Activated CD8-positive, alpha-beta memory T cell treated with anti-CD3 and anti-CD28 coated beads, Interleukin-2, amount 10 ng/mL, durations not matched to agents 7 days and 5 days (primary cell): ENCODE results near the gene LPP. TPM values are rescaled to one million over a fixed set of nuclear protein-coding genes. Genes with fewer than 3 reads are reported as not detected.

Experiments
- ATAC-seq: fragments of 150-1000 bp; cut with Tn5 transposase; one replicate; pipeline ENCODE4 v1.10.0; 2021; ENCODE audit warnings: moderate library complexity
- CTCF ChIA-PET: fragments of 350-600 bp; sonication (Branson Sonifier 250); formaldehyde crosslinking; loops from one replicate; lab custom pipeline; 2021; ENCODE audit warnings: antibody characterized with exemption; lab: Charles Lee
- DNase-seq: peaks from one replicate; pipeline ENCODE4 v3.0.0-alpha.2; 2020
- H3K27ac Mint-ChIP-seq: one replicate; pipeline ENCODE4 v1.8.0; 2021; ENCODE audit warnings: mild to moderate bottlenecking, mixed read lengths
- H3K27me3 Mint-ChIP-seq: one replicate; pipeline ENCODE4 v1.8.0; 2021; ENCODE audit warnings: mixed read lengths
- H3K36me3 Mint-ChIP-seq: one replicate; pipeline ENCODE4 v1.8.0; 2021; ENCODE audit warnings: mild to moderate bottlenecking, mixed read lengths
- H3K4me1 Mint-ChIP-seq: one replicate; pipeline ENCODE4 v1.8.0; 2021; ENCODE audit warnings: mixed read lengths
- H3K4me3 Mint-ChIP-seq: one replicate; pipeline ENCODE4 v1.8.0; 2021; ENCODE audit warnings: mild to moderate bottlenecking, moderate library complexity, mixed read lengths
- H3K9me3 Mint-ChIP-seq: one replicate; pipeline ENCODE4 v1.8.0; 2022; ENCODE audit warnings: low read depth, mixed read lengths
- total RNA-seq, 2 experiments: library from RNA; stranded (reverse); gene quantifications; one replicate each; pipeline ENCODE4 v1.2.3, GENCODE V29; 2021

Gene LPP
- total RNA-seq, 2 experiments from 2014 or later, result 23.6 to 57.1 TPM

GRCh38 chr3:188227442-188227841, 73.5 kb downstream of the LPP start:
- CTCF ChIA-PET, result interaction anchor here (1.2 kb wide), 1 partner anchor 487 kb away, joined by 4 read pairs; no protein-coding TSS in a partner anchor
- Mint-ChIP-seq H3K27ac (no peak overlapping the region), H3K36me3 (peaks cover 26% of the 10 kb centered on the region), H3K4me1 (no peaks in the 10 kb centered on the region), H3K4me3 (no peak overlapping the region), H3K27me3 (no peaks in the 10 kb centered on the region), H3K9me3 (peaks cover 2% of the 10 kb centered on the region)
- ATAC-seq (no peak), DNase-seq (no peak)

- no peak overlapping the region for H3K4me3 Mint-ChIP-seq
- H3K9me3 Mint-ChIP-seq, result peaks cover 2% of the 10 kb centered on the region
- no peak for DNase-seq
- H3K36me3 Mint-ChIP-seq, result peaks cover 26% of the 10 kb centered on the region
- CTCF ChIA-PET, result no interaction called here
- no peak for ATAC-seq
- H3K4me1 Mint-ChIP-seq, result no peaks in the 10 kb centered on the region
- no peaks in the 10 kb centered on the region for H3K27me3 Mint-ChIP-seq
- H3K27ac Mint-ChIP-seq, result no peak overlapping the region
These were observed 75.2 kb downstream of the LPP start for GRCh38 chr3:188229177-188229576.

GRCh38 chr3:188229726-188230125, 75.8 kb downstream of the LPP start:
- Mint-ChIP-seq H3K27ac (no peak overlapping the region), H3K36me3 (peaks cover 22% of the 10 kb centered on the region), H3K4me1 (no peaks in the 10 kb centered on the region), H3K27me3 (no peaks in the 10 kb centered on the region), H3K9me3 (peaks cover 2% of the 10 kb centered on the region), H3K4me3 (no peak overlapping the region)
- DNase-seq, result no peak
- CTCF ChIA-PET, result no interaction called here
- no peak for ATAC-seq

- H3K4me3 Mint-ChIP-seq, result no peak overlapping the region
- no peaks in the 10 kb centered on the region for H3K4me1 Mint-ChIP-seq
- peaks cover 2% of the 10 kb centered on the region for H3K9me3 Mint-ChIP-seq
- CTCF ChIA-PET, result no interaction called here
- H3K27me3 Mint-ChIP-seq, result no peaks in the 10 kb centered on the region
- ATAC-seq, result no peak
- no peak for DNase-seq
- H3K36me3 Mint-ChIP-seq, result peaks cover 18% of the 10 kb centered on the region
- no peak overlapping the region for H3K27ac Mint-ChIP-seq
These were observed 77.0 kb downstream of the LPP start for GRCh38 chr3:188230962-188231361.

- no peaks in the 10 kb centered on the region for H3K4me1 Mint-ChIP-seq
- CTCF ChIA-PET, result no interaction called here
- no peak for ATAC-seq
These were observed 77.5 kb downstream of the LPP start for GRCh38 chr3:188231456-188231855.

GRCh38 chr3:188232656-188233055, 78.7 kb downstream of the LPP start:
- CTCF ChIA-PET, result interaction anchor here (0.8 kb wide), 1 partner anchor 211 kb away, joined by 4 read pairs; no protein-coding TSS in a partner anchor
- no peak overlapping the region for H3K27ac Mint-ChIP-seq
- no peak for ATAC-seq
- H3K36me3 Mint-ChIP-seq, result peaks cover 12% of the 10 kb centered on the region
- DNase-seq, result no peak
- H3K4me1 Mint-ChIP-seq, result peaks cover 3% of the 10 kb centered on the region
- no peak overlapping the region for H3K4me3 Mint-ChIP-seq
- H3K9me3 Mint-ChIP-seq, result no peaks in the 10 kb centered on the region
- no peaks in the 10 kb centered on the region for H3K27me3 Mint-ChIP-seq

More at GRCh38 chr3:188231456-188231855, 77.5 kb downstream of the LPP start:
- no peak overlapping the region for H3K4me3 Mint-ChIP-seq
- H3K9me3 Mint-ChIP-seq, result peaks cover 2% of the 10 kb centered on the region
- DNase-seq, result no peak
- H3K27ac Mint-ChIP-seq, result no peak overlapping the region
- H3K27me3 Mint-ChIP-seq, result no peaks in the 10 kb centered on the region
- H3K36me3 Mint-ChIP-seq, result peaks cover 16% of the 10 kb centered on the region

- Mint-ChIP-seq H3K9me3 (no peaks in the 10 kb centered on the region), H3K4me3 (no peak overlapping the region), H3K36me3 (peaks cover 10% of the 10 kb centered on the region), H3K4me1 (peaks cover 4% of the 10 kb centered on the region), H3K27ac (no peak overlapping the region), H3K27me3 (no peaks in the 10 kb centered on the region)
- ATAC-seq (no peak), DNase-seq (no peak)
- CTCF ChIA-PET, result no interaction called here
These were observed 79.4 kb downstream of the LPP start for GRCh38 chr3:188233320-188233719.

- H3K27me3 Mint-ChIP-seq, result no peaks in the 10 kb centered on the region
- no peak overlapping the region for H3K27ac Mint-ChIP-seq
- no peak overlapping the region for H3K4me3 Mint-ChIP-seq
- CTCF ChIA-PET, result interaction anchor here (1.7 kb wide), 1 partner anchor 494 kb away, joined by 5 read pairs; no protein-coding TSS in a partner anchor
- DNase-seq (no peak), ATAC-seq (no peak)
- peaks cover 10% of the 10 kb centered on the region for H3K36me3 Mint-ChIP-seq
- H3K4me1 Mint-ChIP-seq, result peaks cover 4% of the 10 kb centered on the region
- H3K9me3 Mint-ChIP-seq, result no peaks in the 10 kb centered on the region
These were observed 80.2 kb downstream of the LPP start for GRCh38 chr3:188234132-188234531.

- H3K27ac Mint-ChIP-seq, result no peak overlapping the region
- no peaks in the 10 kb centered on the region for H3K9me3 Mint-ChIP-seq
- H3K4me3 Mint-ChIP-seq, result no peak overlapping the region
- CTCF ChIA-PET, result no interaction called here
- ATAC-seq (no peak), DNase-seq (no peak)
- H3K36me3 Mint-ChIP-seq, result peaks cover 7% of the 10 kb centered on the region
- H3K4me1 Mint-ChIP-seq, result peaks cover 4% of the 10 kb centered on the region
- H3K27me3 Mint-ChIP-seq, result no peaks in the 10 kb centered on the region
These were observed 82.3 kb downstream of the LPP start for GRCh38 chr3:188236271-188236670.

- Mint-ChIP-seq H3K27me3 (no peaks in the 10 kb centered on the region), H3K36me3 (peaks cover 5% of the 10 kb centered on the region), H3K4me3 (no peak overlapping the region), H3K9me3 (no peaks in the 10 kb centered on the region), H3K4me1 (peaks cover 4% of the 10 kb centered on the region), H3K27ac (no peak overlapping the region)
- no peak for DNase-seq
- CTCF ChIA-PET, result no interaction called here
- ATAC-seq, result no peak
These were observed 85.1 kb downstream of the LPP start for GRCh38 chr3:188239035-188239434.

- DNase-seq (no peak), ATAC-seq (no peak)
- Mint-ChIP-seq H3K9me3 (no peaks in the 10 kb centered on the region), H3K4me1 (peaks cover 4% of the 10 kb centered on the region), H3K4me3 (no peak overlapping the region), H3K27me3 (no peaks in the 10 kb centered on the region), H3K27ac (no peak overlapping the region), H3K36me3 (peaks cover 4% of the 10 kb centered on the region)
- CTCF ChIA-PET, result interaction anchor here (1.4 kb wide), 1 partner anchor 16 kb away, joined by 3 read pairs; no protein-coding TSS in a partner anchor
These were observed 85.6 kb downstream of the LPP start for GRCh38 chr3:188239577-188239976.

GRCh38 chr3:188240189-188240981, 86.4 kb downstream of the LPP start:
- Mint-ChIP-seq H3K4me1 (peaks cover 4% of the 10 kb centered on the region), H3K27me3 (no peaks in the 10 kb centered on the region), H3K36me3 (peaks cover 4% of the 10 kb centered on the region), H3K4me3 (no peak overlapping the region), H3K27ac (no peak overlapping the region), H3K9me3 (no peaks in the 10 kb centered on the region)
- CTCF ChIA-PET, result interaction anchor here (1.4 kb wide), 1 partner anchor 15 kb away, joined by 3 read pairs; no protein-coding TSS in a partner anchor
- DNase-seq (no peak), ATAC-seq (no peak)

- H3K4me1 Mint-ChIP-seq, result peaks cover 4% of the 10 kb centered on the region
- H3K9me3 Mint-ChIP-seq, result no peaks in the 10 kb centered on the region
- CTCF ChIA-PET, result interaction anchor here (1.4 kb wide), 1 partner anchor 15 kb away, joined by 3 read pairs; no protein-coding TSS in a partner anchor
- H3K27ac Mint-ChIP-seq, result no peak overlapping the region
- no peak for ATAC-seq
- no peaks in the 10 kb centered on the region for H3K27me3 Mint-ChIP-seq
- DNase-seq, result no peak
- no peak overlapping the region for H3K4me3 Mint-ChIP-seq
- peaks cover 2% of the 10 kb centered on the region for H3K36me3 Mint-ChIP-seq
These were observed 87.1 kb downstream of the LPP start for GRCh38 chr3:188241072-188241471.

GRCh38 chr3:188241883-188242282, 87.9 kb downstream of the LPP start:
- CTCF ChIA-PET, result interaction anchor here (1.0 kb wide), 1 partner anchor 108 kb away, joined by 3 read pairs; no protein-coding TSS in a partner anchor
- no peak for DNase-seq
- no peak overlapping the region for H3K27ac Mint-ChIP-seq

More at GRCh38 chr3:188241883-188242282, 87.9 kb downstream of the LPP start:
- peaks cover 2% of the 10 kb centered on the region for H3K36me3 Mint-ChIP-seq
- H3K27me3 Mint-ChIP-seq, result no peaks in the 10 kb centered on the region
- ATAC-seq, result no peak
- no peak overlapping the region for H3K4me3 Mint-ChIP-seq
- no peaks in the 10 kb centered on the region for H3K9me3 Mint-ChIP-seq
- H3K4me1 Mint-ChIP-seq, result peaks cover 4% of the 10 kb centered on the region
